Endothelial cell (in vitro differentiated cells): Measurements from ENCODE around the gene DDX51. TPM values are rescaled to one million over a fixed set of nuclear protein-coding genes. Genes with fewer than 3 reads are reported as not detected.

Experiments
- DNase-seq: peaks from one replicate; pipeline ENCODE4 v3.0.0; 2021; ENCODE audit warnings: low spot score
- H3K27ac Mint-ChIP-seq: one replicate; pipeline ENCODE4 v1.8.0; 2021; ENCODE audit warnings: mixed read lengths, inconsistent platforms; ENCODE audit not compliant: unreplicated experiment
- H3K27me3 Mint-ChIP-seq: one replicate; pipeline ENCODE4 v1.8.0; 2021; ENCODE audit warnings: mild to moderate bottlenecking, moderate library complexity, mixed read lengths, inconsistent platforms; ENCODE audit not compliant: unreplicated experiment
- H3K36me3 Mint-ChIP-seq: one replicate; pipeline ENCODE4 v1.8.0; 2021; ENCODE audit warnings: mild to moderate bottlenecking, low read depth, mixed read lengths, inconsistent platforms; ENCODE audit not compliant: unreplicated experiment
- H3K4me1 Mint-ChIP-seq: one replicate; pipeline ENCODE4 v1.8.0; 2021; ENCODE audit warnings: mild to moderate bottlenecking, mixed read lengths, inconsistent platforms; ENCODE audit not compliant: unreplicated experiment
- H3K4me3 Mint-ChIP-seq: one replicate; pipeline ENCODE4 v1.8.0; 2021; ENCODE audit warnings: mild to moderate bottlenecking, mixed read lengths, inconsistent platforms; ENCODE audit not compliant: unreplicated experiment
- H3K9me3 Mint-ChIP-seq: one replicate; pipeline ENCODE4 v1.8.0; 2021; ENCODE audit warnings: mixed read lengths, inconsistent platforms; ENCODE audit not compliant: unreplicated experiment
- long read RNA-seq: library from polyadenylated mRNA; unstranded; transcript quantifications from one replicate; pipeline ENCODE4 v2.0.0, GENCODE V29; 2020; ENCODE audit not compliant: unreplicated experiment
- total RNA-seq: library from RNA; stranded (reverse); fragmentation: NEBNext Ultra II Directional; extraction: Animal tissue kit (Norgen Biotek cat#: 25700); gene quantifications from one replicate; pipeline ENCODE4 v1.2.1, GENCODE V29; 2021; ENCODE audit not compliant: unreplicated experiment
- TF ChIP-seq, protein P1 (sequence below): fragments of 200-600 bp; sonication (generic); IDR thresholded peaks from one replicate; pipeline ENCODE4 v1.5.0; 2021; ENCODE audit warnings: antibody characterized with exemption; ENCODE audit not compliant: unreplicated experiment

The DDX51 gene, protein sequence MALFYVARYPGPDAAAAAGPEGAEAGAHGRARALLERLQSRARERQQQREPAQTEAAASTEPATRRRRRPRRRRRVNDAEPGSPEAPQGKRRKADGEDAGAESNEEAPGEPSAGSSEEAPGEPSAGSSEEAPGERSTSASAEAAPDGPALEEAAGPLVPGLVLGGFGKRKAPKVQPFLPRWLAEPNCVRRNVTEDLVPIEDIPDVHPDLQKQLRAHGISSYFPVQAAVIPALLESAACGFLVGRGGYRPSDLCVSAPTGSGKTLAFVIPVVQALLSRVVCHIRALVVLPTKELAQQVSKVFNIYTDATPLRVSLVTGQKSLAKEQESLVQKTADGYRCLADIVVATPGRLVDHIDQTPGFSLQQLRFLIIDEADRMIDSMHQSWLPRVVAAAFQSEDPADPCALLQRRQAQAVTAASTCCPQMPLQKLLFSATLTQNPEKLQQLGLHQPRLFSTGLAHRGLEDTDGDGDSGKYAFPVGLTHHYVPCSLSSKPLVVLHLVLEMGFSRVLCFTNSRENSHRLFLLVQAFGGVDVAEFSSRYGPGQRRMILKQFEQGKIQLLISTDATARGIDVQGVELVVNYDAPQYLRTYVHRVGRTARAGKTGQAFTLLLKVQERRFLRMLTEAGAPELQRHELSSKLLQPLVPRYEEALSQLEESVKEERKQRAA
- 16.1 TPM for total RNA-seq
- long read RNA-seq: 0 reads

DNA sequence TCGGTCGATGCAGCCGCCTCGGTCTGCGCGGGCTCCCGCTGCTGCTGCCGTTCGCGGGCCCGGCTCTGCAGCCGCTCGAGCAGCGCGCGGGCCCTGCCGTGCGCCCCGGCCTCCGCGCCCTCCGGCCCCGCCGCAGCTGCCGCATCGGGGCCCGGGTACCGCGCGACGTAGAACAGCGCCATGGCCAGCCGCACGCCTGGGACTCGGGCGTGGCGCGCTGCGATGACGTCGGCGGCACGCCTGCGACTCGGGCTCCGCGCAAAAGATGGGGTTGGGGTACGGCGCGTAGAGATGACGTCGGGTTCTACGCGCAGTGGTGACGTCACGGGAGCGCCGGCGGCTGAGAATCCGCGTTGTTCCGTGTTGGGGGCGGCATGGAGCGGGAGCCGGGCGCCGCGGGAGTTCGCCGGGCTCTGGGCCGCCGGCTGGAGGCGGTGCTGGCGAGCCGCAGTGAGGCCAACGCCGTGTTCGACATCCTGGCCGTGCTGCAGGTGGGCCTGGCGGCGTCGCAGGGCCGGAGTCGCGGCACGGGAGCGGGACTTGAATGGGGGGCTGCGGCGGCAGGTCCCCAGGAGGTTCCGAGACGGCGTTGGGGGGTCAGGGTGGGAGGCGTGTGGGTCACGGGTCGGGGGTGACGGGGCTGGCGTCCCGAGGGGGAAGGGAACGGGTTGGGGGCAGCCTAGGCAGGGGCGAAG, at the start of gene DDX51, which contains the start of gene NOC4L:
DDX51 (minus strand) TSS at position 205 of the 695 bp plus-strand sequence; CDS start at position 182, 23 bp downstream.
NOC4L (plus strand) TSS at position 343 of the 695 bp plus-strand sequence; CDS start at position 375, 32 bp downstream.
- peak within 1 kb of the TSS; percentile 82 for H3K27ac Mint-ChIP-seq
- peaks cover 12% of the 10 kb centered on the region for H3K4me1 Mint-ChIP-seq
- peaks cover 23% of the 10 kb centered on the region for H3K27me3 Mint-ChIP-seq
- DNase-seq: peak; percentile 97
- peaks cover 22% of the 10 kb centered on the region for H3K36me3 Mint-ChIP-seq
- no peaks in the 10 kb centered on the region for H3K9me3 Mint-ChIP-seq
- peak within 1 kb of the TSS; percentile 93 for H3K4me3 Mint-ChIP-seq
- TF ChIP-seq, protein P1, sequence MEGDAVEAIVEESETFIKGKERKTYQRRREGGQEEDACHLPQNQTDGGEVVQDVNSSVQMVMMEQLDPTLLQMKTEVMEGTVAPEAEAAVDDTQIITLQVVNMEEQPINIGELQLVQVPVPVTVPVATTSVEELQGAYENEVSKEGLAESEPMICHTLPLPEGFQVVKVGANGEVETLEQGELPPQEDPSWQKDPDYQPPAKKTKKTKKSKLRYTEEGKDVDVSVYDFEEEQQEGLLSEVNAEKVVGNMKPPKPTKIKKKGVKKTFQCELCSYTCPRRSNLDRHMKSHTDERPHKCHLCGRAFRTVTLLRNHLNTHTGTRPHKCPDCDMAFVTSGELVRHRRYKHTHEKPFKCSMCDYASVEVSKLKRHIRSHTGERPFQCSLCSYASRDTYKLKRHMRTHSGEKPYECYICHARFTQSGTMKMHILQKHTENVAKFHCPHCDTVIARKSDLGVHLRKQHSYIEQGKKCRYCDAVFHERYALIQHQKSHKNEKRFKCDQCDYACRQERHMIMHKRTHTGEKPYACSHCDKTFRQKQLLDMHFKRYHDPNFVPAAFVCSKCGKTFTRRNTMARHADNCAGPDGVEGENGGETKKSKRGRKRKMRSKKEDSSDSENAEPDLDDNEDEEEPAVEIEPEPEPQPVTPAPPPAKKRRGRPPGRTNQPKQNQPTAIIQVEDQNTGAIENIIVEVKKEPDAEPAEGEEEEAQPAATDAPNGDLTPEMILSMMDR: no peak

DNA sequence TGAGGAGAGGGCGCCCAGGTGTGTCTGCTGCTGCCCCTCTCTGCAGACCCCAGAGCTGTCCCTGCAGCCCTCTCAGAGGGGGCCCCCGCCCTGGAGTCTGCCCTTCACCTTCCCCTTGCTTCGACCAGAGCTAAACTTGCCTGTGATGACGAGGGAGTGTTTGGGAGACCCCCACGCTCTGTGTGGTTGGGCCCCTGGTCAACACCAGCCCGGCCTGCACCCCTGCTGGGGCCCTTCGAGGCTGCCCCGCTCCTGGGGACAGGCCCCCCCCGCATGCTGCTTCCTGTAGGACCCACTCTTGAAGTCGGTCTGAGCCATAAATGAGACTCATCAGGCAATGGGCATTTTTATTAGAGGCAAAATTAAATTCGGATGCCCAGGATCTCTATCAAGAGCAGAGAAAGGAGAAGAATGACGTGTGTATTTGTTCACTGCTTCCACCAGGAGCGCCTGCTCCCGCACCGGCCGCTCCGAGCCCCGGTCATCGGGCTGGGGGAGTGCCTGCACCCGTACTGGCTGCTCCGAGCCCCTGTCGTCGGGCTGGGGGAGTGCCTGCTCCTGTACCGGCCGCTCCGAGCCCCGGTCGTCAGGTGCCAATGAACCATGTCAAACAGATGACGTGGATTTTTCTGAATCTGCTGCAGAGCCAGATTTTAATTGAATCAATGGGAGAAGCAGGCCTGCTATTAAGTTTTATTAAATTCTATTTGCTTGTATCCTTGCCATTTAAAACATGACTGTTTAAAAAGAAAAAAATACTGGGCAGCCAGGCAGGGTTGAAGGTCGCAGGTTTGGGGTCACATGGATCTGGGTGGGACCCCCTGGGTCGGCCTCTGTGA, 47.8 kb upstream of the DDX51 start:
- Mint-ChIP-seq H3K36me3 (no peaks in the 10 kb centered on the region), H3K4me1 (no peaks in the 10 kb centered on the region), H3K27me3 (peaks cover 10% of the 10 kb centered on the region), H3K4me3 (no peak overlapping the region), H3K27ac (no peak overlapping the region), H3K9me3 (no peaks in the 10 kb centered on the region)
- no peak for DNase-seq
- TF ChIP-seq, protein P1: no peak

DNA sequence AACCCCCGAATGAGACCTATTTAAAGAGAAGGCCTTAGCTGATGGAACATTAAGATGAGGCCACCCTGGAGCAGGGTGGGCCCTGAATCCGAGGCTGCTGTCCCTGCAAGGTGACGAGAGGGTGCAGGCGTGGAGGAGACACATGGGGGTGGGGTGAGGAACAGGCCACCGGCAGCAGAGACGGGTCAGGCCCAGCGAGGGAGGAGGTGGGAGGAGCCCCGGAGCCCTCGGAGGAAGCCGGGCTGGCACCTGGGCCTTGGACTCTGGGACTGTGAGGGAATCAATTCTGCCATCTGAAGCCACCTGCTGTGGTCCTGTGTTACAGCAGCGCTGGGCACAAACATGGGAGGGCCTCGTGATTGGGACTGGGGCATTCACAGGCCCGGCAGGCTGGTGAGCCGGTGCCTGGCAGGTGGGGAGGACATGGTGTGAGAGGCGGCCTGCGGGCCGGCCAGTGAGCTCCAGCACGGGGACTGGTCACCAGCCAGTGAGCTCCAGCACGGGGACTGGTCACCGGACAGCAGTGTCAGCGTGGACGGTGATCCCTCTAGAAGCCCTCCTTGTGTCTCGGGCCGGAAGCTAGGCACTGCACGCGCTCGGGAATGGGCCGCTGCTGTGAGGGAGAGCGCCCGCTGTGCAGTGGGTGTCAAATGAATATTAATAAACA, 46.8 kb upstream of the DDX51 start:
- peaks cover 3% of the 10 kb centered on the region for H3K4me1 Mint-ChIP-seq
- no peaks in the 10 kb centered on the region for H3K36me3 Mint-ChIP-seq
- peak overlapping the region; percentile 70 for H3K4me3 Mint-ChIP-seq
- TF ChIP-seq, protein P1: no peak
- no peak overlapping the region for H3K27ac Mint-ChIP-seq
- DNase-seq: no peak
- no peaks in the 10 kb centered on the region for H3K9me3 Mint-ChIP-seq
- H3K27me3 Mint-ChIP-seq: peaks cover 10% of the 10 kb centered on the region

DNA sequence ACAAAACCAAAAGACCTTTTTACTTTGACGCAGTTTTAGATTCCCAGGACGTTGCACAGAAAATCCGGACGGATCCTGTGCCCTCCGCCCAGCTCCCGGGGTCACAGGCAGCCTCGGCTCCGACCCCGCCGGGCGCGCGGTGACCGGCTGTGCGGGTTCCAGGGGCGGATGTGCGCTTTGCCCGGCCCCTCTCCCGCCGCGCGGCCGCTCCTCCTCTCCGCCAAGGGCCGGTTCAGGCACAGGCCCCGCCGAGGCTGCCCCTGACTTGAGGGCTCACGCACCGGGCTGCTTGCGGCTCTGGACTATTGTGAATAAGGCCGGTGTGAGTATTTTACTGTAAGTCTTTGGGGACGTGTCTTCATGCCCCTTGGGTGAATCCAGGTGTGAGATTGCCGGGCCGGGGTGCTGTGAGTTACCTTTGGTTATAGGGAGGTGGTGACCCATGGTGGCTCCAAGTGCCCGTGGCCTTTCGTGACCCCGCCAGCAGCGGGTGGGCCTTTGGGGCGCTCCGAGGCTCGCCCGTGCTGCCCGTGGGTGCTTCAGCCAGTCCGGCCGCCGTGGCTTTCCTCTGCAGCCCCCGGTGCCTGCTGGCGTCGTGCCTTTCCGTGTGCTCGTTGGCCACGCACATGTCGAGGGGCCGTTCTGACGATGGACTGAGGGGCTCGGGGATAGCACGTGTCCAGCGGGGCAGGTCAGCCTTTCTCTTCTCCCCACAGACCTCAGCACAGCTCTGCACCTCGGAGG, 46.1 kb upstream of the DDX51 start:
- no peak overlapping the region for H3K27ac Mint-ChIP-seq
- peak; percentile 51 for DNase-seq
- no peaks in the 10 kb centered on the region for H3K9me3 Mint-ChIP-seq
- peak overlapping the region; percentile 78 for H3K4me3 Mint-ChIP-seq
- TF ChIP-seq, protein P1: no peak
- H3K36me3 Mint-ChIP-seq: no peaks in the 10 kb centered on the region
- peaks cover 7% of the 10 kb centered on the region for H3K4me1 Mint-ChIP-seq
- peaks cover 10% of the 10 kb centered on the region for H3K27me3 Mint-ChIP-seq
